ENCODE measurements around the gene SRRM2. TPM values are rescaled to one million over a fixed set of nuclear protein-coding genes. Genes with fewer than 3 reads are reported as not detected.

SRRM2 gene
- total RNA-seq, 2 experiments from 2014 or later = 501 to 511 TPM

DNA sequence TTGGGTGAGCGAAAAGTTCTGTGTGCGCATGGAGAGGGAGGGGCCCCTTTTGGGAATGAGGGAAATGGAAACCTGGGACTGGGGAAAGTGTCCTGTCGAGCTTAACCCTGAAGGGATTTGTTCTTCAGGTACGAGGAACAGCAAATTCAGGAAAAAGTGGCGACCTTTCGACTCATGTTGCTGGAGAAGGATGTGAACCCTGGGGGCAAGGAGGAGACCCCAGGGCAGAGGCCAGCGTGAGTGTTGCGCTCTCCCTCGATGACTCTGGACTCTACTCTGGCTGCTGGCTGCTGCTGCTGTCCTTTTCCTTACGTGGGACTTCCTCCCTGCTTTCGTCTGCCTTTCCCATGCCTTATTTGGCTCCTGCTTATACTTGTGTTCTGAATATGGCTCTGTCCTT, 4.9 kb downstream of the SRRM2 start:
- no peak overlapping the region for H3K27ac Mint-ChIP-seq
- H3K9me3 Mint-ChIP-seq (ENCODE audit: insufficient read depth) = no peaks in the 10 kb centered on the region
- H3K27me3 Mint-ChIP-seq (ENCODE audit: low read depth) = no peaks in the 10 kb centered on the region
- ChIA-PET POLR2A (interaction anchor here (1.0 kb wide), 1 partner anchor 21 kb away, joined by 3 read pairs; no protein-coding TSS in a partner anchor), CTCF (interaction anchor here (0.9 to 1.0 kb wide), 2 partner anchors 8 to 9 kb away, joined by 3 to 4 read pairs; no protein-coding TSS in a partner anchor)
- peaks cover 43% of the 10 kb centered on the region for H3K4me1 Mint-ChIP-seq (ENCODE audit: low read depth)
- DNase-seq (no peak), ATAC-seq (no peak)
- H3K36me3 Mint-ChIP-seq (ENCODE audit: low read depth) = peaks cover 89% of the 10 kb centered on the region
- H3K4me3 Mint-ChIP-seq = no peak overlapping the region

DNA sequence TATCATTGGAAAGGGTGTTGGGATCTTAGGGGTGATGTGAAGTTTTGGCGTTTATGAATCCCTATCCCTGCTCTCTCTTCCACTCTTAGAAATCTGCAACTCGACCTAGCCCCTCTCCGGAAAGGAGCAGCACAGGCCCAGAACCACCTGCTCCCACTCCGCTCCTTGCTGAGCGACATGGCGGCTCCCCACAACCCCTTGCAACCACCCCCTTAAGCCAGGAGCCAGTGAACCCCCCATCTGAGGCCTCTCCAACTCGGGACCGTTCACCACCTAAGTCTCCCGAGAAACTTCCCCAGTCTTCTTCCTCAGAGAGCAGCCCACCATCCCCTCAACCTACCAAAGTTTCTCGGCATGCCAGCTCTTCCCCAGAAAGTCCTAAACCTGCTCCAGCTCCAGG, 9.0 kb downstream of the SRRM2 start:
- POLR2A ChIA-PET = no interaction called here
- H3K36me3 Mint-ChIP-seq (ENCODE audit: low read depth) = peaks cover 98% of the 10 kb centered on the region
- H3K27me3 Mint-ChIP-seq (ENCODE audit: low read depth) = no peaks in the 10 kb centered on the region
- DNase-seq (no peak), ATAC-seq (no peak)
- no peaks in the 10 kb centered on the region for H3K9me3 Mint-ChIP-seq (ENCODE audit: insufficient read depth)
- H3K27ac Mint-ChIP-seq = no peak overlapping the region
- CTCF ChIA-PET = no interaction called here
- no peak overlapping the region for H3K4me3 Mint-ChIP-seq
- peaks cover 18% of the 10 kb centered on the region for H3K4me1 Mint-ChIP-seq (ENCODE audit: low read depth)

DNA sequence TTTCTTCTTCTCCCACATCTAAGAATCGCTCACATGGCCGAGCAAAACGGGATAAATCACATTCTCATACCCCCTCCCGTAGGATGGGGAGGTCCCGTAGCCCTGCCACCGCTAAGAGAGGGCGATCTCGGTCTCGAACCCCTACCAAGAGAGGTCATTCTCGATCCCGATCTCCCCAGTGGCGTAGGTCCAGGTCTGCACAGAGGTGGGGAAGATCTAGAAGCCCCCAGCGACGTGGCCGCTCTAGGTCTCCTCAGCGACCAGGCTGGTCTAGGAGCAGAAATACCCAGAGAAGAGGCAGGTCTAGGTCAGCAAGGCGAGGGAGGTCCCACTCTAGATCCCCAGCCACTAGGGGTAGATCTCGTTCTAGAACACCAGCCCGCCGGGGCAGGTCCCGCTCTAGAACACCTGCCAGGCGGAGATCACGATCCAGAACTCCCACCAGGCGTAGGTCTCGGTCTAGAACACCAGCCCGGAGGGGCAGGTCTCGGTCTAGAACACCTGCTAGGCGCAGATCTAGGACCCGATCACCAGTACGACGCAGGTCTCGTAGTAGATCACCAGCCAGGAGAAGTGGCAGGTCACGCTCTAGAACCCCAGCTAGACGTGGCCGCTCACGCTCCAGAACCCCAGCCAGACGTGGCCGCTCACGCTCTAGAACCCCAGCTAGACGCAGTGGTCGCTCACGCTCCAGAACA, 9.6 kb downstream of the SRRM2 start:
- no peak for ATAC-seq
- H3K27ac Mint-ChIP-seq = no peak overlapping the region
- DNase-seq = no peak
- peaks cover 12% of the 10 kb centered on the region for H3K4me1 Mint-ChIP-seq (ENCODE audit: low read depth)
- no peaks in the 10 kb centered on the region for H3K27me3 Mint-ChIP-seq (ENCODE audit: low read depth)
- CTCF ChIA-PET = no interaction called here
- H3K4me3 Mint-ChIP-seq = no peak overlapping the region
- H3K36me3 Mint-ChIP-seq (ENCODE audit: low read depth) = peaks cover 98% of the 10 kb centered on the region
- no peaks in the 10 kb centered on the region for H3K9me3 Mint-ChIP-seq (ENCODE audit: insufficient read depth)
- POLR2A ChIA-PET = interaction anchor here (0.6 to 1.5 kb wide), 2 partner anchors 9 to 268 kb away, joined by 3 to 9 read pairs; partner anchors contain the start of gene SRRM2

DNA sequence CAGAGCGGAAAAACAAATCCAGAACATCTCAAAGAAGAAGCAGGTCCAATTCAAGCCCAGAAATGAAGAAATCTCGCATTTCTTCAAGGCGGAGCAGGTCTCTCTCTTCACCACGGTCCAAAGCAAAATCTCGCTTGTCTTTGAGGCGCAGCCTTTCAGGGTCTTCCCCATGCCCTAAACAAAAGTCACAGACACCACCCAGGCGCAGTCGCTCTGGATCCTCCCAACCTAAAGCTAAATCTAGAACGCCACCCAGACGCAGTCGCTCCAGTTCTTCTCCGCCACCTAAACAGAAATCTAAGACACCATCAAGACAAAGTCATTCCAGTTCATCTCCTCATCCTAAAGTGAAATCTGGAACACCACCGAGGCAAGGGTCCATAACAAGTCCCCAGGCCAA, 10.3 kb downstream of the SRRM2 start:
- H3K27ac Mint-ChIP-seq = no peak overlapping the region
- POLR2A ChIA-PET = interaction anchor here (0.6 to 1.5 kb wide), 2 partner anchors 10 to 267 kb away, joined by 3 to 9 read pairs; partner anchors contain the start of gene SRRM2
- H3K36me3 Mint-ChIP-seq (ENCODE audit: low read depth) = peaks cover 94% of the 10 kb centered on the region
- DNase-seq (no peak), ATAC-seq (no peak)
- peaks cover 8% of the 10 kb centered on the region for H3K4me1 Mint-ChIP-seq (ENCODE audit: low read depth)
- CTCF ChIA-PET = no interaction called here
- H3K4me3 Mint-ChIP-seq = no peak overlapping the region
- H3K9me3 Mint-ChIP-seq (ENCODE audit: insufficient read depth) = no peaks in the 10 kb centered on the region
- H3K27me3 Mint-ChIP-seq (ENCODE audit: low read depth) = no peaks in the 10 kb centered on the region

DNA sequence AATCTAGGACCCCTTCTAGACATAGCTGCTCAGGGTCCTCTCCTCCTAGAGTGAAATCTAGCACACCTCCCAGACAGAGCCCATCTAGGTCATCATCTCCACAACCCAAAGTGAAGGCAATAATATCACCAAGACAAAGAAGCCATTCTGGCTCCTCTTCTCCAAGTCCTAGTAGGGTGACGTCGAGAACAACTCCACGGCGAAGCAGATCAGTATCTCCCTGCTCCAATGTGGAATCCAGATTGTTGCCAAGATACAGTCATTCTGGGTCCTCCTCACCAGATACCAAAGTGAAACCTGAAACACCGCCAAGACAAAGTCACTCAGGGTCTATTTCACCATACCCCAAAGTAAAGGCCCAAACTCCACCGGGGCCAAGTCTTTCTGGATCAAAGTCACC, 10.7 kb downstream of the SRRM2 start:
- DNase-seq (no peak), ATAC-seq (no peak)
- H3K4me1 Mint-ChIP-seq (ENCODE audit: low read depth) = peaks cover 5% of the 10 kb centered on the region
- no peak overlapping the region for H3K4me3 Mint-ChIP-seq
- no peaks in the 10 kb centered on the region for H3K9me3 Mint-ChIP-seq (ENCODE audit: insufficient read depth)
- ChIA-PET POLR2A (interaction anchor here (1.5 kb wide), 1 partner anchor 10 kb away, joined by 9 read pairs; the partner anchor contains the start of gene SRRM2), CTCF (no interaction called here)
- H3K27ac Mint-ChIP-seq = no peak overlapping the region
- no peaks in the 10 kb centered on the region for H3K27me3 Mint-ChIP-seq (ENCODE audit: low read depth)
- H3K36me3 Mint-ChIP-seq (ENCODE audit: low read depth) = peaks cover 94% of the 10 kb centered on the region

DNA sequence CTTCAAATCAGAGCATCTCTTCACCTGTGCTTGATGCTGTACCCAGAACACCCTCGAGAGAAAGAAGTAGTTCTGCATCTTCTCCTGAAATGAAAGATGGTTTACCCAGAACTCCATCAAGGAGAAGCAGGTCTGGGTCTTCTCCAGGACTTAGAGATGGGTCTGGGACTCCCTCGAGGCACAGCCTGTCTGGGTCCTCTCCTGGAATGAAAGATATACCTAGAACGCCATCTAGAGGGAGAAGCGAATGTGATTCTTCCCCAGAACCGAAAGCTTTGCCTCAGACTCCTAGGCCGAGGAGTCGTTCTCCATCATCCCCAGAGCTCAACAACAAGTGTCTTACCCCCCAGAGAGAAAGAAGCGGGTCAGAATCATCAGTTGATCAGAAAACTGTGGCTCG, 12.3 kb downstream of the SRRM2 start:
- Mint-ChIP-seq H3K4me1 (ENCODE audit: low read depth) (no peaks in the 10 kb centered on the region), H3K9me3 (ENCODE audit: insufficient read depth) (no peaks in the 10 kb centered on the region), H3K4me3 (no peak overlapping the region), H3K36me3 (ENCODE audit: low read depth) (peaks cover 95% of the 10 kb centered on the region), H3K27ac (no peak overlapping the region), H3K27me3 (ENCODE audit: low read depth) (no peaks in the 10 kb centered on the region)
- ChIA-PET CTCF (interaction anchor here (1.6 kb wide), 1 partner anchor 8 kb away, joined by 4 read pairs; no protein-coding TSS in a partner anchor), POLR2A (no interaction called here)
- ATAC-seq (no peak), DNase-seq (no peak)

DNA sequence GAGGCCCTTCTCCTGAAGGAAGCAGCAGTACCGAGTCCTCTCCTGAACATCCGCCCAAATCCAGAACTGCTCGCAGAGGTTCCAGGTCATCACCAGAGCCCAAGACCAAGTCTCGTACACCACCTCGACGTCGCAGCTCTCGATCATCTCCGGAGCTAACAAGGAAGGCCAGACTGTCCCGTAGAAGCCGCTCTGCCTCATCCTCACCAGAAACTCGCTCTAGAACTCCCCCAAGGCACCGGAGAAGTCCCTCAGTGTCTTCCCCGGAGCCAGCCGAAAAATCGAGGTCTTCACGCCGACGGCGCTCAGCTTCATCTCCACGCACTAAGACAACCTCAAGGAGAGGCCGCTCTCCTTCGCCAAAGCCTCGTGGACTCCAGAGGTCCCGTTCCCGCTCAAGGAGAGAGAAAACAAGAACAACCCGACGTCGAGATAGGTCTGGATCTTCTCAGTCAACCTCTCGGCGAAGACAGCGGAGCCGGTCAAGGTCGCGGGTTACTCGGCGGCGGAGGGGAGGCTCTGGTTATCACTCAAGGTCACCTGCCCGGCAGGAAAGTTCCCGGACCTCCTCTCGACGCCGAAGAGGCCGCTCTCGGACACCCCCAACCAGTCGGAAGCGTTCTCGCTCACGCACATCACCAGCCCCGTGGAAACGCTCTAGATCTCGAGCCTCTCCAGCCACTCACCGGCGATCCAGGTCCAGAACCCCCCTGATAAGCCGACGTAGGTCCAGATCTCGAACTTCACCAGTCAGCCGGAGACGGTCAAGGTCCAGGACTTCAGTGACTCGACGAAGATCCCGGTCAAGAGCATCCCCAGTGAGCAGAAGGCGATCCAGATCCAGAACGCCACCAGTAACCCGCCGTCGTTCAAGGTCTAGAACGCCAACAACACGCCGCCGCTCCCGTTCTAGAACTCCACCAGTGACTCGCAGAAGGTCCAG, 13.3 kb downstream of the SRRM2 start:
- Mint-ChIP-seq H3K4me1 (ENCODE audit: low read depth) (no peaks in the 10 kb centered on the region), H3K36me3 (ENCODE audit: low read depth) (peaks cover 93% of the 10 kb centered on the region), H3K9me3 (ENCODE audit: insufficient read depth) (no peaks in the 10 kb centered on the region), H3K4me3 (no peak overlapping the region), H3K27me3 (ENCODE audit: low read depth) (no peaks in the 10 kb centered on the region), H3K27ac (no peak overlapping the region)
- CTCF ChIA-PET = interaction anchor here (1.2 to 1.6 kb wide), 2 partner anchors 8 to 9 kb away, joined by 3 to 4 read pairs; no protein-coding TSS in a partner anchor
- POLR2A ChIA-PET = no interaction called here
- ATAC-seq (no peak), DNase-seq (no peak)

DNA sequence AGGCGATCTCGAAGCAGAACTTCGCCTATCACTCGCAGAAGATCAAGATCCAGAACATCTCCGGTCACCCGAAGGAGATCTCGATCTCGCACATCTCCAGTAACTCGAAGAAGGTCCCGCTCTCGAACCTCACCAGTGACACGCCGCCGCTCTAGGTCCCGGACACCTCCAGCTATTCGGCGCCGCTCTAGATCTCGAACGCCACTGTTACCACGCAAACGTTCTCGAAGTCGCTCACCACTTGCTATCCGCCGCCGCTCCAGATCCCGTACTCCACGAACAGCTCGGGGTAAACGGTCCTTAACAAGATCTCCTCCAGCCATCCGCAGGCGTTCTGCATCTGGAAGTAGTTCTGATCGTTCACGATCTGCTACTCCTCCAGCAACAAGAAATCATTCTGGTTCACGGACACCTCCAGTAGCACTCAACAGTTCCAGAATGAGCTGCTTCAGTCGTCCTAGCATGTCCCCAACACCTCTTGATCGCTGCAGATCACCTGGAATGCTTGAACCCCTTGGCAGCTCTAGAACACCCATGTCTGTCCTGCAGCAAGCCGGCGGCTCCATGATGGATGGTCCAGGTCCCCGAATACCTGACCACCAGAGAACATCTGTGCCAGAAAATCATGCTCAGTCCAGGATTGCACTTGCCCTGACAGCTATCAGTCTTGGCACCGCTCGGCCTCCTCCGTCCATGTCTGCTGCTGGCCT, 14.1 kb downstream of the SRRM2 start:
- H3K4me3 Mint-ChIP-seq = no peak overlapping the region
- POLR2A ChIA-PET = interaction anchor here (0.8 to 1.6 kb wide), 4 partner anchors 8 to 12 kb away, joined by 3 to 4 read pairs (median 4); partner anchors contain the start of gene ELOB
- CTCF ChIA-PET = interaction anchor here (1.2 to 1.6 kb wide), 3 partner anchors 9 to 18 kb away, joined by 3 to 4 read pairs (median 3); no protein-coding TSS in a partner anchor

DNA sequence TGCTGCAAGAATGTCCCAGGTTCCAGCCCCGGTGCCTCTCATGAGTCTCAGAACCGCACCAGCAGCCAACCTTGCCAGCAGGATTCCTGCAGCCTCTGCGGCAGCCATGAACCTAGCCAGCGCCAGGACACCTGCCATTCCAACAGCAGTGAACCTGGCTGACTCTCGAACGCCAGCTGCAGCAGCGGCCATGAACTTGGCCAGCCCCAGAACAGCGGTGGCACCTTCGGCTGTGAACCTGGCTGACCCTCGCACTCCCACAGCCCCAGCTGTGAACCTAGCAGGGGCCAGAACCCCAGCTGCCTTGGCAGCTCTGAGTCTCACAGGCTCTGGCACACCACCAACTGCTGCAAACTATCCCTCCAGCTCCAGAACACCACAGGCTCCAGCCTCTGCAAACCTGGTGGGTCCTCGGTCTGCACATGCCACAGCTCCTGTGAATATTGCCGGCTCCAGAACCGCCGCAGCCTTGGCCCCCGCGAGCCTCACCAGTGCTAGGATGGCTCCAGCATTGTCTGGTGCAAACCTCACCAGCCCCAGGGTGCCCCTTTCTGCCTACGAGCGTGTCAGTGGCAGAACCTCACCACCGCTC, 14.8 kb downstream of the SRRM2 start:
- DNase-seq (no peak), ATAC-seq (no peak)
- Mint-ChIP-seq H3K9me3 (ENCODE audit: insufficient read depth) (no peaks in the 10 kb centered on the region), H3K4me1 (ENCODE audit: low read depth) (no peaks in the 10 kb centered on the region), H3K27me3 (ENCODE audit: low read depth) (no peaks in the 10 kb centered on the region), H3K27ac (no peak overlapping the region), H3K36me3 (ENCODE audit: low read depth) (peaks cover 89% of the 10 kb centered on the region), H3K4me3 (no peak overlapping the region)
- CTCF ChIA-PET = interaction anchor here (1.2 kb wide), 2 partner anchors 10 to 17 kb away, joined by 3 read pairs; no protein-coding TSS in a partner anchor
- POLR2A ChIA-PET = interaction anchor here (0.8 to 1.6 kb wide), 4 partner anchors 8 to 13 kb away, joined by 3 to 4 read pairs (median 4); partner anchors contain the start of gene ELOB

More for the DNA sequence above, 14.1 kb downstream of the SRRM2 start:
- no peak for ATAC-seq
- Mint-ChIP-seq H3K27ac (no peak overlapping the region), H3K4me1 (ENCODE audit: low read depth) (no peaks in the 10 kb centered on the region), H3K27me3 (ENCODE audit: low read depth) (no peaks in the 10 kb centered on the region), H3K9me3 (ENCODE audit: insufficient read depth) (no peaks in the 10 kb centered on the region), H3K36me3 (ENCODE audit: low read depth) (peaks cover 91% of the 10 kb centered on the region)
- DNase-seq = no peak

DNA sequence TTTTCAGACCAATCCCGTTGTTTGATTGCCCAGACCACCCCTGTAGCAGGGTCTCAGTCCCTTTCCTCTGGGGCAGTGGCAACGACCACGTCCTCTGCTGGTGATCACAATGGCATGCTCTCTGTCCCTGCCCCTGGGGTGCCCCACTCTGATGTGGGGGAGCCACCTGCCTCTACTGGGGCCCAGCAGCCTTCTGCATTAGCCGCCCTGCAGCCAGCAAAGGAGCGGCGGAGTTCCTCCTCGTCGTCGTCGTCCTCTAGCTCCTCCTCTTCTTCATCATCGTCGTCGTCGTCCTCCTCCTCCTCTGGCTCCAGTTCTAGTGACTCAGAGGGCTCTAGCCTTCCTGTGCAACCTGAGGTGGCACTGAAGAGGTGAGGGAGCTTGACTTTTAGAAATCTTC, 15.5 kb downstream of the SRRM2 start:
- ChIA-PET CTCF (no interaction called here), POLR2A (interaction anchor here (1.0 to 1.6 kb wide), 2 partner anchors 9 to 14 kb away, joined by 3 to 4 read pairs; no protein-coding TSS in a partner anchor)
- Mint-ChIP-seq H3K36me3 (ENCODE audit: low read depth) (peaks cover 87% of the 10 kb centered on the region), H3K9me3 (ENCODE audit: insufficient read depth) (no peaks in the 10 kb centered on the region), H3K4me3 (no peak overlapping the region), H3K4me1 (ENCODE audit: low read depth) (no peaks in the 10 kb centered on the region), H3K27ac (no peak overlapping the region), H3K27me3 (ENCODE audit: low read depth) (no peaks in the 10 kb centered on the region)
- DNase-seq (no peak), ATAC-seq (no peak)
